Measurements from ENCODE around the gene ZPBP2.
"Not testable (repeated sequence)": the region's sequence is repeated elsewhere in the genome, so short reads cannot be mapped to it uniquely, and the experiment has no call there.

The ZPBP2 gene

GRCh38 chr17:39854909-39855308 is 13.1 kb upstream of the ZPBP2 start:
- no peak overlapping the region for H3K14ac ChIP-seq (ENCODE audit: low read length)
- H3K18ac ChIP-seq (ENCODE audit: low read length), result no peak overlapping the region
- no peak overlapping the region for H4K8ac ChIP-seq (ENCODE audit: low read depth, low read length)
- no peak overlapping the region for H2BK12ac ChIP-seq (ENCODE audit: low read length)
- no peaks in the 10 kb centered on the region for H3K9me3 ChIP-seq (replicated peaks in 1 of 2; ENCODE audit: control insufficient read depth in 2 of 2, insufficient read depth in 1 of 2, low read depth in 1 of 2, low read length in 2 of 2)
- H3K27me3 ChIP-seq (ENCODE audit: control insufficient read depth in 3 of 3, insufficient read depth in 3 of 3, low read depth in 1 of 3, low read length in 3 of 3), result peaks cover 0 to 3% (median 0%) of the 10 kb centered on the region in 3 experiments
- no peak overlapping the region for H3K9ac ChIP-seq (ENCODE audit: low read depth, low read length, poor library complexity)
- H2BK120ac ChIP-seq (ENCODE audit: low read depth, low read length), result no peak overlapping the region
- no peak for DNase-seq (ENCODE audit: low spot score)
- no peaks in the 10 kb centered on the region for H3K4me1 ChIP-seq (ENCODE audit: control insufficient read depth in 2 of 2, insufficient read depth in 1 of 2, low read depth in 1 of 2, low read length in 2 of 2)
- no peak overlapping the region for H3K4ac ChIP-seq (ENCODE audit: low read length)
- no peaks in the 10 kb centered on the region for H3K36me3 ChIP-seq (replicated peaks in 1 of 2; ENCODE audit: control insufficient read depth in 2 of 2, insufficient read depth in 2 of 2, low read length in 2 of 2)
- no peak overlapping the region for H3K4me2 ChIP-seq (ENCODE audit: insufficient read depth, low read length, poor library complexity, severe bottlenecking)
- H3K79me1 ChIP-seq (ENCODE audit: low read depth, low read length), result no peaks in the 10 kb centered on the region
- no peak overlapping the region for H2BK5ac ChIP-seq (ENCODE audit: low read length)
- H2BK15ac ChIP-seq (ENCODE audit: low read length), result no peak overlapping the region
- H2AK5ac ChIP-seq (ENCODE audit: low read depth, low read length), result no peak overlapping the region
- H3K4me3 ChIP-seq (ENCODE audit: low read length in 2 of 2), result no peak overlapping the region
- H4K91ac ChIP-seq (ENCODE audit: low read depth, low read length, poor library complexity), result no peak overlapping the region
- no CpG with 5 or more reads among the region's 2 CpGs for WGBS, 2 donors (ENCODE audit: extremely low coverage in 2 of 2, insufficient read length in 2 of 2, insufficient replicate concordance in 1 of 2)
- no peak overlapping the region for H3K27ac ChIP-seq (replicated peaks; ENCODE audit: low read length)
- no peak overlapping the region for H3K23ac ChIP-seq (ENCODE audit: low read depth, low read length, poor library complexity)
- H2AFZ ChIP-seq (ENCODE audit: low read length), result no peak overlapping the region

GRCh38 chr17:39855911-39856649 is 11.9 kb upstream of the ZPBP2 start:
- H3K9me3 ChIP-seq (replicated peaks in 1 of 2; ENCODE audit: control insufficient read depth in 2 of 2, insufficient read depth in 1 of 2, low read depth in 1 of 2, low read length in 2 of 2); H3K18ac ChIP-seq (ENCODE audit: low read length); H3K23ac ChIP-seq (ENCODE audit: low read depth, low read length, poor library complexity); H3K4me3 ChIP-seq (ENCODE audit: low read length in 2 of 2); DNase-seq (ENCODE audit: low spot score); H2BK120ac ChIP-seq (ENCODE audit: low read depth, low read length); H4K8ac ChIP-seq (ENCODE audit: low read depth, low read length); H3K27ac ChIP-seq (replicated peaks; ENCODE audit: low read length); H2BK15ac ChIP-seq (ENCODE audit: low read length); H2AK5ac ChIP-seq (ENCODE audit: low read depth, low read length); H3K14ac ChIP-seq (ENCODE audit: low read length); H4K91ac ChIP-seq (ENCODE audit: low read depth, low read length, poor library complexity); H2BK5ac ChIP-seq (ENCODE audit: low read length); H3K36me3 ChIP-seq (replicated peaks in 1 of 2; ENCODE audit: control insufficient read depth in 2 of 2, insufficient read depth in 2 of 2, low read length in 2 of 2); H3K9ac ChIP-seq (ENCODE audit: low read depth, low read length, poor library complexity); H2AFZ ChIP-seq (ENCODE audit: low read length); H3K4me2 ChIP-seq (ENCODE audit: insufficient read depth, low read length, poor library complexity, severe bottlenecking); H3K79me1 ChIP-seq (ENCODE audit: low read depth, low read length); H2BK12ac ChIP-seq (ENCODE audit: low read length); H3K4ac ChIP-seq (ENCODE audit: low read length); H3K4me1 ChIP-seq (ENCODE audit: control insufficient read depth in 2 of 2, insufficient read depth in 1 of 2, low read depth in 1 of 2, low read length in 2 of 2): not testable (repeated sequence)
- H3K27me3 ChIP-seq (ENCODE audit: control insufficient read depth in 3 of 3, insufficient read depth in 3 of 3, low read depth in 1 of 3, low read length in 3 of 3), result peaks cover 0 to 11% (median 0%) of the 10 kb centered on the region in 3 experiments
- WGBS, 2 donors (ENCODE audit: extremely low coverage in 2 of 2, insufficient read length in 2 of 2, insufficient replicate concordance in 1 of 2), result no CpG with 5 or more reads among the region's 9 CpGs

DNA sequence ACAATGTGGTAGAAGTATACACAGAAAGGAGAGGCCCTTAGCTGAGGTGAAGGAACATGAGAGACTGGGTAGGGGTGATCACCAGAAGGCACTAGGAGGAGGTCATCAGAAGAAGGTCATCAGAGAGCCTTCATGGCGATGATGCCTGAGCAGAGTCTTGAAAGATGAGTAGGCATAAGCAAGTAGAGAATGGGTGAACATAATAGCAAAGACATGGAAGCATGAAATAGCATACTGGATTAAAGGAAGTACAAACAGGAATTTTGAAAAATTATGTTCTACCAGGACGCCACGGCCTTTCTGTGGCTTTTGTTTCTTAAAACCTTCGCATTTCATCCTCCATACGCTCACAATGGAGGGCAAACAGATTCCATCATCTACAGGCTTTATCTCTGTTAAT is 6.8 kb upstream of the ZPBP2 start:
- Histone ChIP-seq H2BK120ac (ENCODE audit: low read depth, low read length) (no peak overlapping the region), H2AFZ (ENCODE audit: low read length) (no peak overlapping the region), H3K4ac (ENCODE audit: low read length) (no peak overlapping the region), H3K36me3 (replicated peaks in 1 of 2; ENCODE audit: control insufficient read depth in 2 of 2, insufficient read depth in 2 of 2, low read length in 2 of 2) (no peaks in the 10 kb centered on the region), H2AK5ac (ENCODE audit: low read depth, low read length) (no peak overlapping the region), H3K79me1 (ENCODE audit: low read depth, low read length) (no peaks in the 10 kb centered on the region), H2BK12ac (ENCODE audit: low read length) (no peak overlapping the region), H2BK5ac (ENCODE audit: low read length) (no peak overlapping the region), H3K14ac (ENCODE audit: low read length) (no peak overlapping the region), H4K91ac (ENCODE audit: low read depth, low read length, poor library complexity) (no peak overlapping the region), H3K4me1 (ENCODE audit: control insufficient read depth in 2 of 2, insufficient read depth in 1 of 2, low read depth in 1 of 2, low read length in 2 of 2) (no peaks in the 10 kb centered on the region), H3K4me3 (ENCODE audit: low read length in 2 of 2) (no peak overlapping the region), H3K9ac (ENCODE audit: low read depth, low read length, poor library complexity) (no peak overlapping the region), H2BK15ac (ENCODE audit: low read length) (no peak overlapping the region), H4K8ac (ENCODE audit: low read depth, low read length) (no peak overlapping the region), H3K9me3 (replicated peaks in 1 of 2; ENCODE audit: control insufficient read depth in 2 of 2, insufficient read depth in 1 of 2, low read depth in 1 of 2, low read length in 2 of 2) (peaks cover 2 to 5% of the 10 kb centered on the region in 2 donors), H3K27ac (replicated peaks; ENCODE audit: low read length) (no peak overlapping the region), H3K27me3 (ENCODE audit: control insufficient read depth in 3 of 3, insufficient read depth in 3 of 3, low read depth in 1 of 3, low read length in 3 of 3) (peaks cover 4 to 57% (median 26%) of the 10 kb centered on the region in 3 experiments), H3K18ac (ENCODE audit: low read length) (no peak overlapping the region), H3K4me2 (ENCODE audit: insufficient read depth, low read length, poor library complexity, severe bottlenecking) (no peak overlapping the region), H3K23ac (ENCODE audit: low read depth, low read length, poor library complexity) (no peak overlapping the region)
- no peak for DNase-seq (ENCODE audit: low spot score)
- no CpG with 5 or more reads among the region's 5 CpGs for WGBS, 2 donors (ENCODE audit: extremely low coverage in 2 of 2, insufficient read length in 2 of 2, insufficient replicate concordance in 1 of 2)

DNA sequence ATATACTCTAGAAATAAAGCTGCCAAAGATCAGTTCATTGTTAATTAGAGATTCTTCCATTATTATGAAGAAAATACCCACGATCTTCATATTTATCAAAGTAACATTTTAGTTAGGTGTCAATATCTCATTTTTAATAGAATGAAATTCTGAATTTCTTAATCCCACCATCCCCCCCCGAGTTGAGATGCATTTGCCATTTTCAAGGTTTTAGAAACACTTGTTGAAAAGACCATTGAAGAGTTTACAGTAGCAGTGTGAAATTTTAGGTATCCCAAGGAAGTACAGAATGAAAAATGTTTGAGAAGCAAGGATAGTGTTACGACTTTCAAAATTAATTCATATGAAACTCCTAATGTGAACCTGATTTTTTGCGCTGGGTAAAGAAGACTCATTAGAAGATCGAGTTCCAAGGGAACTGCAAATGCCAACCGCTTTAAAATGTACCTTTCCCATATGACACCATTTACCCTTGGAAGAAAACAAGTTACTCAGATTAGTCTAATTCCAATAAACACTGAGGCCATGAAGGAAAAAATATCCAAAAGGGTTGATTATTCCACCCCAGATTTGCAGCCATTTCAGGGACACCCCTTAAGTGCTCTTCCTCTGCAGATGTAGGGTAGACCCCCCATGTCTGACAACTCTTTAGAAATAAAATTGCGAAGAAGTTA is 4.6 kb upstream of the ZPBP2 start:
- H4K8ac ChIP-seq (ENCODE audit: low read depth, low read length), result no peak overlapping the region
- H2BK12ac ChIP-seq (ENCODE audit: low read length), result no peak overlapping the region
- H3K36me3 ChIP-seq (replicated peaks in 1 of 2; ENCODE audit: control insufficient read depth in 2 of 2, insufficient read depth in 2 of 2, low read length in 2 of 2), result no peaks in the 10 kb centered on the region
- no peak overlapping the region for H3K27ac ChIP-seq (replicated peaks; ENCODE audit: low read length)
- no peak overlapping the region for H2BK5ac ChIP-seq (ENCODE audit: low read length)
- H2BK15ac ChIP-seq (ENCODE audit: low read length), result no peak overlapping the region
- H3K9ac ChIP-seq (ENCODE audit: low read depth, low read length, poor library complexity), result no peak overlapping the region
- H3K18ac ChIP-seq (ENCODE audit: low read length), result no peak overlapping the region
- no CpG with 5 or more reads among the region's 7 CpGs for WGBS, 2 donors (ENCODE audit: extremely low coverage in 2 of 2, insufficient read length in 2 of 2, insufficient replicate concordance in 1 of 2)
- no peaks in the 10 kb centered on the region for H3K79me1 ChIP-seq (ENCODE audit: low read depth, low read length)
- no peak overlapping the region for H3K14ac ChIP-seq (ENCODE audit: low read length)
- no peak overlapping the region for H3K23ac ChIP-seq (ENCODE audit: low read depth, low read length, poor library complexity)
- no peak overlapping the region for H3K4me3 ChIP-seq (ENCODE audit: low read length in 2 of 2)
- H2BK120ac ChIP-seq (ENCODE audit: low read depth, low read length), result no peak overlapping the region
- DNase-seq (ENCODE audit: low spot score), result no peak
- H3K9me3 ChIP-seq (replicated peaks in 1 of 2; ENCODE audit: control insufficient read depth in 2 of 2, insufficient read depth in 1 of 2, low read depth in 1 of 2, low read length in 2 of 2), result peaks cover 2 to 5% of the 10 kb centered on the region in 2 donors
- peaks cover 4 to 72% (median 26%) of the 10 kb centered on the region in 3 experiments for H3K27me3 ChIP-seq (ENCODE audit: control insufficient read depth in 3 of 3, insufficient read depth in 3 of 3, low read depth in 1 of 3, low read length in 3 of 3)
- H4K91ac ChIP-seq (ENCODE audit: low read depth, low read length, poor library complexity), result no peak overlapping the region
- H3K4ac ChIP-seq (ENCODE audit: low read length), result no peak overlapping the region
- H2AK5ac ChIP-seq (ENCODE audit: low read depth, low read length), result no peak overlapping the region
- peak overlapping the region; percentile 86 for H2AFZ ChIP-seq (ENCODE audit: low read length)
- no peak overlapping the region for H3K4me2 ChIP-seq (ENCODE audit: insufficient read depth, low read length, poor library complexity, severe bottlenecking)
- no peaks in the 10 kb centered on the region for H3K4me1 ChIP-seq (ENCODE audit: control insufficient read depth in 2 of 2, insufficient read depth in 1 of 2, low read depth in 1 of 2, low read length in 2 of 2)

Data from neuronal stem cell (in vitro differentiated cells).